ENCODE data around the gene STOML3. TPM values are rescaled to one million over a fixed set of nuclear protein-coding genes. Genes with fewer than 3 reads are reported as not detected.

STOML3 gene
- total and polyA plus RNA-seq, 2 of the 8 experiments (the other 6 are each of a cell fraction or from before 2014, with no cell fraction given), result 0.06 TPM; not detected in 1

DNA sequence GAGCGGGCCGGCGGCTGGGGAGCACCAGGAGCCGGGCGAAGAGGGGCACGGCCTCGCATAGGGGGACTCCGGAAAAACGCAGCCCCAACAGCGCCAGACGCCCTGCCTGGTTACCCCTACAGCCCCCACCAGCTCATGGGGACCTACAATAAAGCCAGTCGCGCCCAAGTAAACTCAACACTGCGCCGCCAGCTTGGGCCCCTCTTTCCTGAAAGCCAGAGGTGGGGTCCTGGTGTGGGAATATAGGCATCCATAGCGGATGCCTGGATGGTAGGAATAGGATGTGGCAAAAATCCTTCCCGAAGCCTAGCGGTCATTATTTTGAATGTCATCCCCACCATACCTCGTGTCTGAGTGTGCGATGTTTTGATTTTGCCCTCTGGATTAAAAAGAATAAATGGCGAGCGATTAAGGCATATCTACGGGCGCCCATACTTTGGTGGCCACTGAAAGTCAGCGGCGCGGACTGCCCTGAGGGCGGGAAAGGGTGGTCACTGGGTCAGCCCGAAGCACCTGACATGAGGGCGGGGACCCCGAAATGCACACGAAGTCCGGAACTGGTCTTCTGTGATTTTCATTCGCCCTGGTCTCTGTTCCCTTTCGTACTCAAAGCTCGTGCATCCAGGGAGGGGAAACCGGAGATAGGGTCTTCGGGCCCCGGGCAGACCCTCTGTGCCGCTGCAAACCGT lies 47.4 kb upstream of the STOML3 start, which contains the start of the genes NHLRC3 and PROSER1 (continued):
- TF ChIP-seq BCL11A (IDR thresholded peaks at IDR 0.05; ENCODE audit: low read depth in 2 of 2, low read length in 2 of 2) (no peak), JUND (IDR thresholded peaks at IDR 0.05; ENCODE audit: low read length) (no peak), RAD21 (IDR thresholded peaks at IDR 0.05 in 1 of 2, conservative IDR thresholded peaks at IDR 0.05 in 1 of 2; ENCODE audit: low read depth in 2 of 2, low read length in 2 of 2) (no peak), GTF2F1 (IDR thresholded peaks at IDR 0.05; ENCODE audit: borderline replicate concordance, low read depth, low read length) (peak; percentile 62; the same call in 1 of the 2 replicates), SIX5 (IDR thresholded peaks at IDR 0.05; ENCODE audit: low read depth, low read length) (no peak), KDM5A (IDR thresholded peaks at IDR 0.05; ENCODE audit: low read length) (peak; percentile 37; the same call in 1 of the 2 replicates)
- TF ChIP-seq, protein P1, sequence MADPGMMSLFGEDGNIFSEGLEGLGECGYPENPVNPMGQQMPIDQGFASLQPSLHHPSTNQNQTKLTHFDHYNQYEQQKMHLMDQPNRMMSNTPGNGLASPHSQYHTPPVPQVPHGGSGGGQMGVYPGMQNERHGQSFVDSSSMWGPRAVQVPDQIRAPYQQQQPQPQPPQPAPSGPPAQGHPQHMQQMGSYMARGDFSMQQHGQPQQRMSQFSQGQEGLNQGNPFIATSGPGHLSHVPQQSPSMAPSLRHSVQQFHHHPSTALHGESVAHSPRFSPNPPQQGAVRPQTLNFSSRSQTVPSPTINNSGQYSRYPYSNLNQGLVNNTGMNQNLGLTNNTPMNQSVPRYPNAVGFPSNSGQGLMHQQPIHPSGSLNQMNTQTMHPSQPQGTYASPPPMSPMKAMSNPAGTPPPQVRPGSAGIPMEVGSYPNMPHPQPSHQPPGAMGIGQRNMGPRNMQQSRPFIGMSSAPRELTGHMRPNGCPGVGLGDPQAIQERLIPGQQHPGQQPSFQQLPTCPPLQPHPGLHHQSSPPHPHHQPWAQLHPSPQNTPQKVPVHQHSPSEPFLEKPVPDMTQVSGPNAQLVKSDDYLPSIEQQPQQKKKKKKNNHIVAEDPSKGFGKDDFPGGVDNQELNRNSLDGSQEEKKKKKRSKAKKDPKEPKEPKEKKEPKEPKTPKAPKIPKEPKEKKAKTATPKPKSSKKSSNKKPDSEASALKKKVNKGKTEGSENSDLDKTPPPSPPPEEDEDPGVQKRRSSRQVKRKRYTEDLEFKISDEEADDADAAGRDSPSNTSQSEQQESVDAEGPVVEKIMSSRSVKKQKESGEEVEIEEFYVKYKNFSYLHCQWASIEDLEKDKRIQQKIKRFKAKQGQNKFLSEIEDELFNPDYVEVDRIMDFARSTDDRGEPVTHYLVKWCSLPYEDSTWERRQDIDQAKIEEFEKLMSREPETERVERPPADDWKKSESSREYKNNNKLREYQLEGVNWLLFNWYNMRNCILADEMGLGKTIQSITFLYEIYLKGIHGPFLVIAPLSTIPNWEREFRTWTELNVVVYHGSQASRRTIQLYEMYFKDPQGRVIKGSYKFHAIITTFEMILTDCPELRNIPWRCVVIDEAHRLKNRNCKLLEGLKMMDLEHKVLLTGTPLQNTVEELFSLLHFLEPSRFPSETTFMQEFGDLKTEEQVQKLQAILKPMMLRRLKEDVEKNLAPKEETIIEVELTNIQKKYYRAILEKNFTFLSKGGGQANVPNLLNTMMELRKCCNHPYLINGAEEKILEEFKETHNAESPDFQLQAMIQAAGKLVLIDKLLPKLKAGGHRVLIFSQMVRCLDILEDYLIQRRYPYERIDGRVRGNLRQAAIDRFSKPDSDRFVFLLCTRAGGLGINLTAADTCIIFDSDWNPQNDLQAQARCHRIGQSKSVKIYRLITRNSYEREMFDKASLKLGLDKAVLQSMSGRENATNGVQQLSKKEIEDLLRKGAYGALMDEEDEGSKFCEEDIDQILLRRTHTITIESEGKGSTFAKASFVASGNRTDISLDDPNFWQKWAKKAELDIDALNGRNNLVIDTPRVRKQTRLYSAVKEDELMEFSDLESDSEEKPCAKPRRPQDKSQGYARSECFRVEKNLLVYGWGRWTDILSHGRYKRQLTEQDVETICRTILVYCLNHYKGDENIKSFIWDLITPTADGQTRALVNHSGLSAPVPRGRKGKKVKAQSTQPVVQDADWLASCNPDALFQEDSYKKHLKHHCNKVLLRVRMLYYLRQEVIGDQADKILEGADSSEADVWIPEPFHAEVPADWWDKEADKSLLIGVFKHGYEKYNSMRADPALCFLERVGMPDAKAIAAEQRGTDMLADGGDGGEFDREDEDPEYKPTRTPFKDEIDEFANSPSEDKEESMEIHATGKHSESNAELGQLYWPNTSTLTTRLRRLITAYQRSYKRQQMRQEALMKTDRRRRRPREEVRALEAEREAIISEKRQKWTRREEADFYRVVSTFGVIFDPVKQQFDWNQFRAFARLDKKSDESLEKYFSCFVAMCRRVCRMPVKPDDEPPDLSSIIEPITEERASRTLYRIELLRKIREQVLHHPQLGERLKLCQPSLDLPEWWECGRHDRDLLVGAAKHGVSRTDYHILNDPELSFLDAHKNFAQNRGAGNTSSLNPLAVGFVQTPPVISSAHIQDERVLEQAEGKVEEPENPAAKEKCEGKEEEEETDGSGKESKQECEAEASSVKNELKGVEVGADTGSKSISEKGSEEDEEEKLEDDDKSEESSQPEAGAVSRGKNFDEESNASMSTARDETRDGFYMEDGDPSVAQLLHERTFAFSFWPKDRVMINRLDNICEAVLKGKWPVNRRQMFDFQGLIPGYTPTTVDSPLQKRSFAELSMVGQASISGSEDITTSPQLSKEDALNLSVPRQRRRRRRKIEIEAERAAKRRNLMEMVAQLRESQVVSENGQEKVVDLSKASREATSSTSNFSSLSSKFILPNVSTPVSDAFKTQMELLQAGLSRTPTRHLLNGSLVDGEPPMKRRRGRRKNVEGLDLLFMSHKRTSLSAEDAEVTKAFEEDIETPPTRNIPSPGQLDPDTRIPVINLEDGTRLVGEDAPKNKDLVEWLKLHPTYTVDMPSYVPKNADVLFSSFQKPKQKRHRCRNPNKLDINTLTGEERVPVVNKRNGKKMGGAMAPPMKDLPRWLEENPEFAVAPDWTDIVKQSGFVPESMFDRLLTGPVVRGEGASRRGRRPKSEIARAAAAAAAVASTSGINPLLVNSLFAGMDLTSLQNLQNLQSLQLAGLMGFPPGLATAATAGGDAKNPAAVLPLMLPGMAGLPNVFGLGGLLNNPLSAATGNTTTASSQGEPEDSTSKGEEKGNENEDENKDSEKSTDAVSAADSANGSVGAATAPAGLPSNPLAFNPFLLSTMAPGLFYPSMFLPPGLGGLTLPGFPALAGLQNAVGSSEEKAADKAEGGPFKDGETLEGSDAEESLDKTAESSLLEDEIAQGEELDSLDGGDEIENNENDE (IDR thresholded peaks at IDR 0.05; ENCODE audit: insufficient replicate concordance, low read length), result no peak
- TF ChIP-seq, protein P2, sequence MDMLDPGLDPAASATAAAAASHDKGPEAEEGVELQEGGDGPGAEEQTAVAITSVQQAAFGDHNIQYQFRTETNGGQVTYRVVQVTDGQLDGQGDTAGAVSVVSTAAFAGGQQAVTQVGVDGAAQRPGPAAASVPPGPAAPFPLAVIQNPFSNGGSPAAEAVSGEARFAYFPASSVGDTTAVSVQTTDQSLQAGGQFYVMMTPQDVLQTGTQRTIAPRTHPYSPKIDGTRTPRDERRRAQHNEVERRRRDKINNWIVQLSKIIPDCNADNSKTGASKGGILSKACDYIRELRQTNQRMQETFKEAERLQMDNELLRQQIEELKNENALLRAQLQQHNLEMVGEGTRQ (IDR thresholded peaks at IDR 0.05; ENCODE audit: low read length), result peak; percentile 49
- TF ChIP-seq, protein P3, sequence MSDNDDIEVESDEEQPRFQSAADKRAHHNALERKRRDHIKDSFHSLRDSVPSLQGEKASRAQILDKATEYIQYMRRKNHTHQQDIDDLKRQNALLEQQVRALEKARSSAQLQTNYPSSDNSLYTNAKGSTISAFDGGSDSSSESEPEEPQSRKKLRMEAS (IDR thresholded peaks at IDR 0.05), result peak; percentile 97
